ENCODE measurements around the gene GABRD.

GABRD gene

GRCh38 chr1:2041305-2041704 lies 22.2 kb downstream of the GABRD start:
- no peak for DNase-seq

- no peak for DNase-seq
Measured at GRCh38 chr1:2041887-2042286, 22.7 kb downstream of the GABRD start.

DNA sequence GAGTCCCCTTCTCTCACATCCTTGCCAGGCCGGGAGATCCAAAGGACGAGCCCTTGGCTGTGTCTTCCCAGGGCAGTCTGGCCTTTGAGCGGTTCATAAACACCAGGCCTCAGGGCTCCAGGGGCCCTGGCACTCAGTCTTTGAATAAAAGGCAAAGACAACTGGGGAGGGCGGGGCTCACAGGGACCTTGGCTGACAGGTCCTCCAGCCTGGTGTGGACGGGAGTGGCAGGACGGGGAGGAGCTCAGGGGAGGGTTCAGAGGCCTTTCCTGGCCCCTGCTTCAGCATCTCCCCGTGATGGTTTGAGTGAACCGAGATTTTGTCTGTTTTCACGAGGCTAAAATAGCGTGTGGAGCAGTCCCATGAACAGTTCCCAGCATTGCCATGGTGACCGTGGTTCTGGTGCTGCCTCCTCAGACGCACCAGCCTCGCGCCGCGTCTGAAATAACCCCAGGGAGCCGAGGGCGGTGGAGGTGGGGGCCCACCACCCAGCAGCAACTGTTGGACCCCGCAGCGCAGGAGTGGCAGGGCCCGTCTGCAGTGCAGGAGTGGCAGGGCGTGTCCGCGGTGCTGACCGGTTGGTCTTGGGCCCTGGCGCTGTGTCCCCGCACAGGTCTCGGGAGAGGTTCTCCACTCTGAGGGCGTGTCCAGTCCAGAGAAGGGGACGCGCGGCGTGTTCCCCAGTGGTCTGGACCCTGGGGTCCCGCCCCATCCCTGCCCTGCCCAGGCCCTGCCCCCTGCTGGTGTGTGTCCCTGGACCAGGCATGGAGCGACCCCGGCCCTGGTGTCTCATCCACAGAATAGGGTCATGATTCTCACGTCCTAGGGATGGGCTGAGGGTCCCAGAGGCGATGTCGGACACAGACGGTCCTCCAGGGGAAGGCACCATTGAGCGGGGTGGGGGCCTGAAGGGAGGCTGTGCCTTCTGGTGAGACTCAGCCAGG lies 24.0 kb downstream of the GABRD start:
- DNase-seq, result no peak

GRCh38 chr1:2043886-2044285 lies 24.7 kb downstream of the GABRD start:
- DNase-seq, result no peak

- DNase-seq, result peak; percentile 58 to 81 (median 73)
Measured at GRCh38 chr1:2044510-2045319, 25.6 kb downstream of the GABRD start.

GRCh38 chr1:2045468-2046173 lies 26.5 kb downstream of the GABRD start:
- no peak for DNase-seq

DNA sequence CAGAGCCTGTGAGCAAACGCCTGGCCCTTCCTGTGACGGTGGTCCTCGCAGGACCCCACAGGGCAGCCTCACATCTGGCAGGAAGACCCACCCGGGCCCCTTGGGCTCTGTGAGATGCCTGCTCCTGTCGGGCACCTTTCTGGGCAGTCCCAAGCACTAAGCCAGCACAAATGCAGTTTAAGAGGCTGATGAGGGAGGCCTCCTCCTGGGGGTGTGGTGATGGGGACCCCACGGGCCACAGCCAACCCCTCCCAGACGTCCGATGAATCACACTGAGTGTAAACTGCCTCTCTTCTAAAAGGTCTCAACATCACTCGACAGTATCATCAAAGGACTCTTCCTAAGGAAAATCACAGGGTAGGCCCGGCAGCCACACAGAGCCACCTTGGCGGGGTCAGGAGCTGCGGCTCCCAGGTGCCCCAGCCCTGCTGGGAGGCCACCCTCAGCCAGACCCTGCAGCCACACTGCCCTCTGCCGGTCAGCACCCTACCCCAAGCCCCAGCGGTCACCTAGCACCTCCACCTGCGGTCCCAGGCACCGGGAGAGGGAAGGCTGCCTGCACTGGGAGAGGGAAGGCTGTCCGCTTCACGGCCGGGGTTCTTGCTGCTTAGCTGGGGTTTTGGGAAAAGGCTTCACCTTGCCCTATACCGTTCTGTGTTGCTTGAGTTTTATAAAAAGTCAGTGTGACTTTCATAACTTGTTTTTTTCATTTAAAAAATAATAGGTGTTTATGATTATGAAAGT lies 27.2 kb downstream of the GABRD start:
- DNase-seq, result peak in 2 of 5 experiments; percentile 3 to 20

- no peak for DNase-seq
Measured at GRCh38 chr1:2046953-2047748, 28.0 kb downstream of the GABRD start.

DNA sequence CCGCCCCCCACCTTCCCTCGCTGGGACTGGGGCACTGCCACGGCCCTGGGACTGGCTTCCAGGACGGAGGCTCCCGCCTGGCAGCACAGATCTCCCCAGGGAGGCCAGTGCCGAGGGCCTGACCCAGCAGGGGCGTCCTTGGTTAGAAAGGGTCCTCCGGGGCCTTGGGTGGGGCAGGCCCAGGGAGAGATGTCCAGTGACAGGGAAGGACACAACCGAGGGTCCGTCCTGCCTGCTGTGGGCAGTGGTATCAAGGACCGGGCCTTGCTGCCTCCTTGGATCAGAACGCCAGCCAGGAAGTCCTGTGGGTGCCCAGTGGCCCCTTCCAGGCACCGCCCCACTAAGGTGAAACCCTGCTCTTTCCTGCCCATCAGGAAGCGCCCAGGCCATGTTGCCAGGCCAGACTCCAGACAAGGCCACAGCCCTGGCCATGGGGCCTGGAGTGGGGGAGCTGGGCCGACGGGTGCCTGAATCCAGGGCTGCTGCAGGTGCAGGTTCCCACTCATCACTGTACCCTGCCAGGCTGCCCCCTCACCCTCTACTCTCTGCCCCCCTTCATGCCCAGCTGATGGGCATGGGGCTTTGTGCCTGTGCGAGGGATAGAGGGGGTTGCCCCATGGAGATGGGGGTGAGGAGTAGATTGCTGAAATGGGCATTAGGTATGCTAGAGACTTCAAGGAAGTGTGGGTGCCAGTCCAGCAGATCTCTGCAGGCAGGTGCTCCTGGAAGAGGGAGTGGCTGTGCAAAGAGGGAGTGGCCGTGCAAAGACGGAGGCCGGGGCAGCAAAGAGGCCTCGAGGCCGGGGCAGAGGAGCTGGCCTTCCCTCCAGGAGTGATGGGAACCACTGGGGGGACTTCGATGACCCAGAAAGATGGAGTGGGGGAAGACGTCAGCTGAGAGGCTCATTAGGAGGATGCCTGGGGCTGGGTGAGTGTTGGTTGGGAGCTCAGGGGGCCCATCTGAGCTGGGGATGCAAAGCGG lies 28.9 kb downstream of the GABRD start:
- DNase-seq, result no peak

GRCh38 chr1:2049225-2049717 lies 30.1 kb downstream of the GABRD start:
- no peak for DNase-seq

DNA sequence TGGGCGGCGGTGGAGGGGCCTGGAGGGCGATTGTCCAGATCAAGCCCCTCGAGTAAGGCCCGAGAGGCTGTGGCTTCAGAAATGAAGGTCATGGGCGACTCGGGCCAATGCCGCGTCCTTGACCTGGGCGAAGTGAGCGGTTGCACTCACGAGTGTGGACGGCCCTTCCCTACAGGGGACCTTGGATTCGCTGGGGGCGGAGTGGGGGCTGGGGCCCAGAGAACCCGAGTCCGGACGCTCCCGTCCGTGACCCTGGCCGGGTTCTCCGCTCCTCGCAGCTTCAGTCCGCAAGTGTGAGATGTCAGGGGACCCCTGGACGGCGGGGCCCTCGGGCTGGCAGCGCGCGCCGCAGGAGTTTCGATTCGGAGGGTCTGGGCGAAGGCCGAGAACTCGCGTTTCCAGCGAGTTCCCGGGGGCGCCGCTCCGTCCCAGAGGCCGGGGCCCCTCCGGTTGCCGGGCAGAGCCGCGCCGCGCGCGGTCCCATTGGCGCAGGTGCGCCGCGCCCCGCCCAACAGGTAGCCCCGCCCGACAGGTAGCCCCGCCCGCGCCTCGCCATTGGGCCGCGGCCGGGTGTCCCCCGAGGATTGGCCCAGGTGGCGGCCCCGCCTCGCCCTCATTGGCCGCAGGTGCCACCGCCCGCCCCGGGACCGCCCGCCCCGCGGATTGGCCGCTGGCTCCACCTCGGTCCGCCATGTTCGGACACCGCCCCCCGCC lies 30.7 kb downstream of the GABRD start, which contains the start of gene PRKCZ:
PRKCZ (plus strand) TSS at position 694 of the 714 bp plus-strand sequence. CDS start 220 bp downstream, outside the sequence.
- peak; percentile 77 to 93 (median 91) for DNase-seq

- DNase-seq, result peak in 1 of 5 experiments; percentile 19
Measured at GRCh38 chr1:2050461-2050792, 31.3 kb downstream of the GABRD start.

DNA sequence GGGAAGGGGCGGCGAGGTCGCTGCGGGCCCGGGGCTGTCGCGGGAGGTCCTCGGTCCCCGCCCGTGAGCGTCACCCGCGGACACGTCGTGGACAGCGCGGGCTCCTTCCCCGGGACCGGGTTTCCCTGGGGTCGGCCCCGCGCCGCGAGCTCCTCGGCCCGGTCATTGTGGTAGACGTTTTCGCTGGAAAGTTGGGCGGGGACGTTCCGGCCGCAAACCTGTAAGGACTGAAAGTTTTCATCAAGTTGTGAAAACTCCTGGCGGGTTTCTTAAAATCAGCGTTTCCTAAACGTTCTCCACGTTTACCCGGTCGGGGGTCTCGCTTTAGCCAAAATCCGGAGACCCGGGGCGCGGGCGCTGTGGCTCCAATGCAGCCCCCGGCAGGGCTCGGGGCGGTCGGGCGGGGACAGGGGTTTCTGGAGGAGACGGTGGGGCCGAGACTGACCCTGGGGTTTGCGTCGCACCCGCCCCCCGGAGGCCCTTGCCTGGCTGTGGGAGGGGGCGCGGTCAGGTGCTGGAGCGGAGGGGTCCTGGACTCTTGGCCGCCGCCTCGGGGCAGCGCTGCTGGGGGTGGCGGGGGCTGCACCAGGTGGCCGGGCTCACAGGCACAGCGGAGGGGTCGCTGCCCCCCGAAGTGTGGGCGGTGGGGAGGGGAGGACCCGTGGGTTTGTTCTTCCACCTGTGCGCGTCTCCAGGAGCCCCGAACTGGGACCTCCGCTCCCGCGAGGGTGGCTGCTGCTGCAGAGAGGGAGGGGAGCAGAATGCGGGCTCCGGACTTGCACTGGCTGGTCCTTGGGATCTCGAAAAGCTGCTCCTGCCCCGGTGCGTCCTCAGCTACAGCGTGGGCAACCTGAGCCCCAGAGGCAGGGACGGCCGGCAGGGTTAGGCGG lies 31.9 kb downstream of the GABRD start:
- no peak for DNase-seq

GRCh38 chr1:2052054-2052679 lies 33.0 kb downstream of the GABRD start:
- no peak for DNase-seq

DNA sequence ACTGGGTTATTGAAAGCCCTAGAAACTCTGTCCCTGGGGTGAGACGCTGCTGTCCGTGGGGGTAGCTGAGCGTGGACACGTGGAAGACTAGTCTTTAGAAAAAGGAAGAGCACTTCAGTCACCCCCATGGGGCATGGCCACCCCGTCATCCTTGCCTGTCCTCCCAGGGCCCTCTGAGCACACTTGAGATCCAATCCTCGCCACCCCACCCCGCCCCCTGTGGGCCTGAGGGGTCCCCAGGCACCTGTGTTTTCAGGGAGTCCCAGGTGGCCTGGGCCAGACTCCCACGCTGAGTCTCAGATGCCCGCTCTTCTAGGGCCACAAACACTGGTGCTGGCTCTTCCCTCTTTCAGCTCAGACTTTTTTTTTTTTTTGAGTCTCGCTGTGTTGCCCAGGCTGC lies 33.6 kb downstream of the GABRD start:
- DNase-seq, result no peak

DNA sequence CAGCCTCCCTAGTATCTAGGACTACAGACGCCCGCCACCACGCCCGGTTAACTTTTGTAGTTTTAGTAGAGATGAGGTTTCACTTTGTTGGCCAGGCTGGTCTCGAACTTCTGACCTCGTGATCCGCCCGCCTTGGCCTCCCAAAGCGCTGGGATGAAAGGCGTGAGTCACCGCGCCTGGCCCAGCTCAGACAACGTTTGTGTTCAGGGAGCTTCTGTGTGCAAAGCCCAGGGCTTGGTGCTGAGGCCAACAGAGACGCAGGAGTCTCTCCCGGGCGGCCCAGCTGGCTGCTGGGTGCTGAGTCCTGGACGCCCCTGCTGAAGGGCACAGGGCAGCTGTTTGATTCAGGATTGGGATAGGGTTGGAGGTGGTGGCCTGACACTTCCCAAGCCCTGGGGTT lies 34.1 kb downstream of the GABRD start:
- DNase-seq, result no peak

GRCh38 chr1:2053784-2054376 lies 34.7 kb downstream of the GABRD start:
- DNase-seq, result no peak

Measured in T-helper 2 cell (primary cell).